Caco-2 (cell line): Measurements from ENCODE around the gene PHGDH. TPM values are rescaled to one million over a fixed set of nuclear protein-coding genes. Genes with fewer than 3 reads are reported as not detected.

Experiments
- BruUV-seq: library from RNA; stranded (reverse); fragments of 400-500 nt; replicated peaks from 2 replicates; lab custom pipeline; 2021; lab: Mats Ljungman, UMichigan
- CTCF ChIA-PET: fragments of 300-600 bp; sonication (Branson Sonifier 250); formaldehyde crosslinking; loops from one replicate; lab custom pipeline; 2022; ENCODE audit warnings: antibody characterized with exemption; lab: Charles Lee
- POLR2A ChIA-PET: fragments of 300-600 bp; sonication (Branson Sonifier 250); formaldehyde crosslinking; loops from one replicate; lab custom pipeline; 2022; ENCODE audit warnings: antibody characterized with exemption; lab: Charles Lee
- DNase-seq, 2 experiments: peaks; one replicate each; pipeline versions ENCODE4 v3.0.0 to v3.0.0-alpha.2; 2020 to 2022
- H3K27me3 ChIP-seq: replicated peaks from 2 replicates; pipeline ENCODE4 v1.6.0; 2011; ENCODE audit warnings: low read length; ENCODE audit not compliant: control insufficient read depth, insufficient read depth
- H3K36me3 ChIP-seq: 2 replicates; pipeline ENCODE4 v1.5.1; 2011; ENCODE audit warnings: low read length; ENCODE audit not compliant: control insufficient read depth, insufficient read depth
- H3K4me1 ChIP-seq: fragments of 250-450 bp; sonication (Bioruptor Pico); 2 replicates; pipeline ENCODE4 v1.5.1; 2020; ENCODE audit warnings: mild to moderate bottlenecking
- H3K4me3 ChIP-seq: 2 replicates; pipeline ENCODE4 v1.5.1; 2011; ENCODE audit warnings: low read depth, mild to moderate bottlenecking, control low read depth, low read length
- H3K9me3 ChIP-seq: fragments of 250-450 bp; sonication (Bioruptor Pico); 2 replicates; pipeline ENCODE4 v1.5.1; 2020; ENCODE audit warnings: mild to moderate bottlenecking, moderate library complexity
- H3K27ac Mint-ChIP-seq: one replicate; pipeline ENCODE4 v1.8.0; 2022; ENCODE audit warnings: mixed read lengths; ENCODE audit not compliant: unreplicated experiment
- H3K27me3 Mint-ChIP-seq: one replicate; pipeline ENCODE4 v1.8.0; 2022; ENCODE audit warnings: mixed read lengths; ENCODE audit not compliant: insufficient read depth, unreplicated experiment
- H3K36me3 Mint-ChIP-seq: one replicate; pipeline ENCODE4 v1.8.0; 2022; ENCODE audit warnings: mild to moderate bottlenecking, mixed read lengths; ENCODE audit not compliant: insufficient read depth, unreplicated experiment
- H3K4me1 Mint-ChIP-seq: one replicate; pipeline ENCODE4 v1.8.0; 2022; ENCODE audit warnings: low read depth, mixed read lengths; ENCODE audit not compliant: unreplicated experiment
- H3K4me3 Mint-ChIP-seq: one replicate; pipeline ENCODE4 v1.8.0; 2022; ENCODE audit warnings: mild to moderate bottlenecking, moderate library complexity, mixed read lengths; ENCODE audit not compliant: unreplicated experiment
- H3K9me3 Mint-ChIP-seq: one replicate; pipeline ENCODE4 v1.8.0; 2022; ENCODE audit warnings: mixed read lengths; ENCODE audit not compliant: unreplicated experiment
- CTCF ChIP-seq, 2 experiments: fragments of 200-600 bp in 1 of 2; IDR thresholded peaks; 1 replicate in 1 of 2; 2 replicates in 1 of 2; pipeline versions ENCODE4 v1.5.1 to v1.8.0; 2011 to 2022; ENCODE audit warnings: antibody characterized with exemption in 1 of 2, control low read depth in 1 of 2, inconsistent platforms in 1 of 2, low read depth in 1 of 2, low read length in 1 of 2, mild to moderate bottlenecking in 1 of 2, moderate library complexity in 1 of 2; ENCODE audit not compliant: insufficient read depth in 1 of 2, severe bottlenecking in 1 of 2, unreplicated experiment in 1 of 2
- intact Hi-C: fragments of 100-400 bp; cut with micrococcal nuclease; formaldehyde crosslinking; loops from one replicate; pipeline ENCODE4 v1.10.0; 2022; ENCODE audit not compliant: unreplicated experiment
- total RNA-seq: library from RNA; stranded (reverse); gene quantifications from 2 replicates; pipeline ENCODE4 v1.2.3, GENCODE V29; 2022

PHGDH gene
- total RNA-seq, 1 experiment from 2014 or later = 410 TPM

GRCh38 chr1:119713749-119714456 is 2.2 kb downstream of the PHGDH start:
- no TSS peak for BruUV-seq
- POLR2A ChIA-PET = no interaction called here
- DNase-seq = no peak
- Mint-ChIP-seq H3K27ac (peak overlapping the region; percentile 98), H3K36me3 (peaks cover 52% of the 10 kb centered on the region), H3K27me3 (no peaks in the 10 kb centered on the region), H3K4me1 (peaks cover 20% of the 10 kb centered on the region), H3K4me3 (peak overlapping the region; percentile 95), H3K9me3 (no peaks in the 10 kb centered on the region)
- Histone ChIP-seq H3K9me3 (no peaks in the 10 kb centered on the region), H3K36me3 (no peaks in the 10 kb centered on the region), H3K27me3 (no peaks in the 10 kb centered on the region), H3K4me1 (peaks cover 18% of the 10 kb centered on the region), H3K4me3 (peak overlapping the region; percentile 69)
- CTCF ChIA-PET = interaction anchor here (1.4 kb wide), 1 partner anchor 39 kb away, joined by 4 read pairs; no protein-coding TSS in a partner anchor
- intact Hi-C loops = loop anchor here (5.0 kb wide), 1 partner anchor 37 kb away; no protein-coding TSS in a partner anchor
- TF ChIP-seq CTCF (IDR thresholded peaks at IDR 0.05; ENCODE audit: insufficient read depth in 1 of 2, low read depth in 1 of 2, low read length in 1 of 2, severe bottlenecking in 1 of 2, unreplicated experiment in 1 of 2) = no peak

GRCh38 chr1:119714583-119714982 is 2.8 kb downstream of the PHGDH start:
- H3K27me3 Mint-ChIP-seq = no peaks in the 10 kb centered on the region

GRCh38 chr1:119715542-119715941 is 3.8 kb downstream of the PHGDH start:
- no peak for DNase-seq
- no TSS peak for BruUV-seq
- peak overlapping the region; percentile 75 for H3K27ac Mint-ChIP-seq
- Histone ChIP-seq H3K27me3 (no peaks in the 10 kb centered on the region), H3K9me3 (no peaks in the 10 kb centered on the region), H3K4me1 (peaks cover 18% of the 10 kb centered on the region), H3K4me3 (no peak overlapping the region), H3K36me3 (no peaks in the 10 kb centered on the region)
- intact Hi-C loops = no loop called here
- POLR2A ChIA-PET = no interaction called here
- no peak for TF ChIP-seq CTCF (IDR thresholded peaks at IDR 0.05; ENCODE audit: insufficient read depth in 1 of 2, low read depth in 1 of 2, low read length in 1 of 2, severe bottlenecking in 1 of 2, unreplicated experiment in 1 of 2)
- no peaks in the 10 kb centered on the region for H3K9me3 Mint-ChIP-seq
- peak overlapping the region; percentile 51 for H3K4me3 Mint-ChIP-seq
- H3K27me3 Mint-ChIP-seq = no peaks in the 10 kb centered on the region
- CTCF ChIA-PET = no interaction called here
- peaks cover 59% of the 10 kb centered on the region for H3K36me3 Mint-ChIP-seq
- peaks cover 26% of the 10 kb centered on the region for H3K4me1 Mint-ChIP-seq

More at GRCh38 chr1:119714583-119714982, 2.8 kb downstream of the PHGDH start:
- H3K27ac Mint-ChIP-seq = peak overlapping the region; percentile 98
- H3K36me3 ChIP-seq = no peaks in the 10 kb centered on the region
- H3K4me1 ChIP-seq = peaks cover 18% of the 10 kb centered on the region
- POLR2A ChIA-PET = no interaction called here
- DNase-seq = no peak
- peaks cover 54% of the 10 kb centered on the region for H3K36me3 Mint-ChIP-seq
- BruUV-seq = no TSS peak
- peak overlapping the region; percentile 95 for H3K4me3 Mint-ChIP-seq
- TF ChIP-seq CTCF (IDR thresholded peaks at IDR 0.05; ENCODE audit: insufficient read depth in 1 of 2, low read depth in 1 of 2, low read length in 1 of 2, severe bottlenecking in 1 of 2, unreplicated experiment in 1 of 2) = no peak
- no peaks in the 10 kb centered on the region for H3K27me3 ChIP-seq
- H3K4me1 Mint-ChIP-seq = peaks cover 20% of the 10 kb centered on the region
- no peak overlapping the region for H3K4me3 ChIP-seq
- H3K9me3 ChIP-seq = no peaks in the 10 kb centered on the region
- H3K9me3 Mint-ChIP-seq = no peaks in the 10 kb centered on the region
- intact Hi-C loops = loop anchor here (5.0 kb wide), 1 partner anchor 37 kb away; no protein-coding TSS in a partner anchor
- CTCF ChIA-PET = interaction anchor here (1.4 kb wide), 1 partner anchor 40 kb away, joined by 4 read pairs; no protein-coding TSS in a partner anchor
